GM21737 (cell line): Measurements from ENCODE around the gene ITGA2.

ENCODE experiments used
- ATAC-seq: cut with Tn5 transposase; IDR thresholded peaks from one replicate; pipeline ENCODE4 v1.9.1; 2021; ENCODE audit warnings: mild to moderate bottlenecking, moderate library complexity; ENCODE audit not compliant: unreplicated experiment

Gene ITGA2

GRCh38 chr5:52988335-52989024 lies 672 bp upstream of the ITGA2 start:
- no peak for ATAC-seq

- ATAC-seq, result no peak
Observed at GRCh38 chr5:52989781-52990527, 802 bp downstream of the ITGA2 start.

- ATAC-seq, result no peak
Observed at GRCh38 chr5:52990528-52990925, 1.4 kb downstream of the ITGA2 start.

GRCh38 chr5:52993367-52993766 lies 4.2 kb downstream of the ITGA2 start:
- ATAC-seq, result no peak

GRCh38 chr5:52994266-52994665 lies 5.1 kb downstream of the ITGA2 start:
- no peak for ATAC-seq

GRCh38 chr5:52995095-52995494 lies 5.9 kb downstream of the ITGA2 start:
- no peak for ATAC-seq

GRCh38 chr5:52995914-52996313 lies 6.8 kb downstream of the ITGA2 start:
- ATAC-seq, result no peak

- no peak for ATAC-seq
Observed at GRCh38 chr5:52996979-52997378, 7.8 kb downstream of the ITGA2 start.

- ATAC-seq, result no peak
Observed at GRCh38 chr5:52997424-52997823, 8.3 kb downstream of the ITGA2 start.

GRCh38 chr5:52998552-52999313 lies 9.6 kb downstream of the ITGA2 start:
- no peak for ATAC-seq

- no peak for ATAC-seq
Observed at GRCh38 chr5:52999344-52999949, 10.3 kb downstream of the ITGA2 start.

- no peak for ATAC-seq
Observed at GRCh38 chr5:53001541-53001940, 12.4 kb downstream of the ITGA2 start.

- ATAC-seq, result no peak
Observed at GRCh38 chr5:53002491-53002890, 13.3 kb downstream of the ITGA2 start.

GRCh38 chr5:53003144-53003543 lies 14.0 kb downstream of the ITGA2 start:
- no peak for ATAC-seq

GRCh38 chr5:53006911-53007890 lies 18.0 kb downstream of the ITGA2 start:
- no peak for ATAC-seq

- peak; percentile 75 for ATAC-seq
Observed at GRCh38 chr5:53008751-53009150, 19.6 kb downstream of the ITGA2 start.

GRCh38 chr5:53009816-53010215 lies 20.7 kb downstream of the ITGA2 start:
- ATAC-seq, result no peak

GRCh38 chr5:53010814-53011213 lies 21.7 kb downstream of the ITGA2 start:
- ATAC-seq, result no peak

- no peak for ATAC-seq
Observed at GRCh38 chr5:53011233-53011632, 22.1 kb downstream of the ITGA2 start.

- ATAC-seq, result no peak
Observed at GRCh38 chr5:53013857-53014256, 24.7 kb downstream of the ITGA2 start.
